HG03378 (cell line): ENCODE results near the gene RIMBP3C.
"Not testable (repeated sequence)": the region's sequence is repeated elsewhere in the genome, so short reads cannot be mapped to it uniquely, and the experiment has no call there.

Source experiments
- ATAC-seq: cut with Tn5 transposase; IDR thresholded peaks from one replicate; pipeline ENCODE4 v1.9.1; 2021; ENCODE audit warnings: mild to moderate bottlenecking, moderate library complexity; ENCODE audit not compliant: unreplicated experiment

Gene RIMBP3C, protein sequence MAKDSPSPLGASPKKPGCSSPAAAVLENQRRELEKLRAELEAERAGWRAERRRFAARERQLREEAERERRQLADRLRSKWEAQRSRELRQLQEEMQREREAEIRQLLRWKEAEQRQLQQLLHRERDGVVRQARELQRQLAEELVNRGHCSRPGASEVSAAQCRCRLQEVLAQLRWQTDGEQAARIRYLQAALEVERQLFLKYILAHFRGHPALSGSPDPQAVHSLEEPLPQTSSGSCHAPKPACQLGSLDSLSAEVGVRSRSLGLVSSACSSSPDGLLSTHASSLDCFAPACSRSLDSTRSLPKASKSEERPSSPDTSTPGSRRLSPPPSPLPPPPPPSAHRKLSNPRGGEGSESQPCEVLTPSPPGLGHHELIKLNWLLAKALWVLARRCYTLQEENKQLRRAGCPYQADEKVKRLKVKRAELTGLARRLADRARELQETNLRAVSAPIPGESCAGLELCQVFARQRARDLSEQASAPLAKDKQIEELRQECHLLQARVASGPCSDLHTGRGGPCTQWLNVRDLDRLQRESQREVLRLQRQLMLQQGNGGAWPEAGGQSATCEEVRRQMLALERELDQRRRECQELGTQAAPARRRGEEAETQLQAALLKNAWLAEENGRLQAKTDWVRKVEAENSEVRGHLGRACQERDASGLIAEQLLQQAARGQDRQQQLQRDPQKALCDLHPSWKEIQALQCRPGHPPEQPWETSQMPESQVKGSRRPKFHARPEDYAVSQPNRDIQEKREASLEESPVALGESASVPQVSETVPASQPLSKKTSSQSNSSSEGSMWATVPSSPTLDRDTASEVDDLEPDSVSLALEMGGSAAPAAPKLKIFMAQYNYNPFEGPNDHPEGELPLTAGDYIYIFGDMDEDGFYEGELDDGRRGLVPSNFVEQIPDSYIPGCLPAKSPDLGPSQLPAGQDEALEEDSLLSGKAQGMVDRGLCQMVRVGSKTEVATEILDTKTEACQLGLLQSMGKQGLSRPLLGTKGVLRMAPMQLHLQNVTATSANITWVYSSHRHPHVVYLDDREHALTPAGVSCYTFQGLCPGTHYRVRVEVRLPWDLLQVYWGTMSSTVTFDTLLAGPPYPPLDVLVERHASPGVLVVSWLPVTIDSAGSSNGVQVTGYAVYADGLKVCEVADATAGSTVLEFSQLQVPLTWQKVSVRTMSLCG (N-terminal part only)

DNA sequence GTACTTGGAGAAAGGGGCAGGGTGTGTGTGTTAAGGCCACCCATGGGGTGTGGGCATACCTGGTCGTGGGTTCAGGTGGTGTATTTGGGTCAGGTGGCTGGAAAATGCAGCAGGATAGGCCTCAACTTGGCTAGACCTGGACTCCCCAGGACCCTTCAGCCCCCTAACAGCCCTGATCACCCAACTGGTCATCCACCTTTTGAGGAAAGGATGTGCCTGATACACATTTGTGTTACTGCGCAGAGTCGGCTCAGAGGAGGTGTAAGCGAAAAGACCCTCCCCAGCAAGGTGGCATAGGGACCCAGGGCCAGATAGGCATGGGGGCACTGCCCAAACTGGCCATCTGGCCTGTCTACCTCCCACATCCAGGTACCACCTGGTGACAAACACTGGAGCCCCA is at the start of gene RIMBP3C:
TSS of gene RIMBP3C (minus strand) at position 101 of the 400 bp plus-strand sequence. CDS start 485 bp downstream, outside the sequence.
- ATAC-seq: not testable (repeated sequence)

GRCh38 chr22:21599053-21599893 is 48.0 kb upstream of the RIMBP3C start:
- ATAC-seq: no peak

GRCh38 chr22:21598302-21598701 is 47.0 kb upstream of the RIMBP3C start:
- ATAC-seq: no peak

GRCh38 chr22:21596356-21597135 is 45.3 kb upstream of the RIMBP3C start:
- not testable (repeated sequence) for ATAC-seq

DNA sequence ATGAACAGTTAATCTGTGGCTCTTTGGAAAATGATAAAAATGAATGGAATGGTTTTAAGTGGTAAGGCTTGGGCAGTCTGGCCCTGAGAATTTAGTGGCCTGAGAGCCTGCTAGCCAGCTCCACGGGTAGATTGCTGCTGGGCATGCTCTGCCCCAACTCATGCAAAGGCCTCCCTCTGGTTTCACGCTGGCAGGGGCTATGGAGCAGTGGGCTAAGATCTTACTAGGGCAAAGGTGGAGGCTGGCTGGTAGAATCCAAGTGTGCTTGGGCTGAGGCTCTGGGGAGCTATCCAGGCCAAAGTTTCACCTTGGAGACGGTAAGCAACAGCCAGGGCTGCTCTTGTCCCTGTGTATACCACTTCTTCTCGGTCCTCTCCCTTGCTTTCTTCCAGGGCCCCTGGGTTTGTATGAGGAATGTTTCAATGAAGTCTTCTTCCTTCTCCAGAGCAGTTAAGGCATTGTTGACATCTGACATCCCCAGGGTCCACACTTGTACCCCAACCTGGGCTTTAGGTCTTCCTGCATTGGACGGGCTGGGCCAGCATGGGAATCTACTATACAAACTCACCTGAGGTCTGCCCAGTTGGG is 43.7 kb upstream of the RIMBP3C start:
- no peak for ATAC-seq

GRCh38 chr22:21593406-21594232 is 42.4 kb upstream of the RIMBP3C start:
- ATAC-seq: no peak

DNA sequence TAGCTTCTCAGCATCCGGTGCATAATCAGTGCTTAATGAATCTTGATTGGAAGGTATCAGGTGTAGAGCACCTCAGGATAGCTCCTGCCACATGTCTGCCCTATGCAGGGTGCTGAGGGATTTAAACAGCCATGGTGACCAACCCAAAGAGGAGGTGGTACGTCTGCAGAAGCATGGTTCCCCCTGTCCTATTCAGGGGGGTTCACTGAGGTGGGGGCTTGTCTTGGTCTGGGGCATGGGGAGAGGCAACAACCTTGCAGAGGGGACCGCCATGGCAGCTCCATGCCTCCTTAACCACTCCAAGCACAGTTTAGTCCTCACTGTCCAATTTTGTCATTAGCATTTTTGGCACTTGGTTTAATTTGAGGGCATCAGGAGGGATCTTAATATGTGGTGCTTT is 41.2 kb upstream of the RIMBP3C start:
- no peak for ATAC-seq

GRCh38 chr22:21591695-21592094 is 40.4 kb upstream of the RIMBP3C start:
- no peak for ATAC-seq

DNA sequence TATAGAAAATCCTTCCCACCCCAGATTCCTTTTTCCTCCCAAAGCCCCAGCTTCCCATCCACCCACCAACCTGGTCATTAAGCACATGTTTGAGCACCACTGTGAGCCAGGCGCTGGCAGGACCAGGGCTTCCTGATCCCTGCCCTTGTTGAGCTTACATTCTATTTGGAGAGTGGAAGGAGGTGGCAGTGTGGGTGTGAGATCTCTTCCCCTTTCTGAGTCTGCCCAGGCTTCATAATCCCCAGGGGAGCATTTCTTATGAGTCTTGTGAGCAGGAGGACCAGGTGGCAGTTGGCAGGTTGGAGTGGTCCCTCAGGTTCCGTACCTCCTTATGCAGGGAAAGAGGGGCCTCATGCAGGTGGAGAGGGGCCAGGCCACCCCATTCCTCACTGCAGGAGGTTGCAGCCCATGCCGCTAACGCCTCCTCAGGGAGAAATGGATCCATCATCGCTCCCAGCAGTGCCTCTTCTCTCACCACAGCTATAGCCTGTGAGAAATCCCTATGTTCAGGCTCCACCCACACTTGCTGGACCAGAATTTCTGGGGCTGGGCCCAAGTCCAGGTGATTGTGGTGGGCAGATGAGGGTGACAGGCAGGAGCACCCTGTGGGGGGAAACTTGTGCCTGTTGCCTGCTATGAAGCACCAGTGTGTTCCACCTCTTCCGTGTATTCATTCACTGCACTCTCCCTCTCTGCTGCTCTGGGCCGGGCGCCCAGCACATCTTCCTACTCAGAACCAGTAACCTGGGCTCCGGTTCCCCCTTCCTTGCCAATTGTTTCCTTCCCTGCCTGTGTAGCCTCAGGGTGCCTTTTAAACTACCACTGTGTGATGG is 39.8 kb upstream of the RIMBP3C start:
- ATAC-seq: no peak

GRCh38 chr22:21589396-21589795 is 38.1 kb upstream of the RIMBP3C start:
- no peak for ATAC-seq

- ATAC-seq: peak; percentile 73
These were observed 36.7 kb upstream of the RIMBP3C start for GRCh38 chr22:21587803-21588611.

- no peak for ATAC-seq
These were observed 34.1 kb upstream of the RIMBP3C start for GRCh38 chr22:21585389-21585788.

DNA sequence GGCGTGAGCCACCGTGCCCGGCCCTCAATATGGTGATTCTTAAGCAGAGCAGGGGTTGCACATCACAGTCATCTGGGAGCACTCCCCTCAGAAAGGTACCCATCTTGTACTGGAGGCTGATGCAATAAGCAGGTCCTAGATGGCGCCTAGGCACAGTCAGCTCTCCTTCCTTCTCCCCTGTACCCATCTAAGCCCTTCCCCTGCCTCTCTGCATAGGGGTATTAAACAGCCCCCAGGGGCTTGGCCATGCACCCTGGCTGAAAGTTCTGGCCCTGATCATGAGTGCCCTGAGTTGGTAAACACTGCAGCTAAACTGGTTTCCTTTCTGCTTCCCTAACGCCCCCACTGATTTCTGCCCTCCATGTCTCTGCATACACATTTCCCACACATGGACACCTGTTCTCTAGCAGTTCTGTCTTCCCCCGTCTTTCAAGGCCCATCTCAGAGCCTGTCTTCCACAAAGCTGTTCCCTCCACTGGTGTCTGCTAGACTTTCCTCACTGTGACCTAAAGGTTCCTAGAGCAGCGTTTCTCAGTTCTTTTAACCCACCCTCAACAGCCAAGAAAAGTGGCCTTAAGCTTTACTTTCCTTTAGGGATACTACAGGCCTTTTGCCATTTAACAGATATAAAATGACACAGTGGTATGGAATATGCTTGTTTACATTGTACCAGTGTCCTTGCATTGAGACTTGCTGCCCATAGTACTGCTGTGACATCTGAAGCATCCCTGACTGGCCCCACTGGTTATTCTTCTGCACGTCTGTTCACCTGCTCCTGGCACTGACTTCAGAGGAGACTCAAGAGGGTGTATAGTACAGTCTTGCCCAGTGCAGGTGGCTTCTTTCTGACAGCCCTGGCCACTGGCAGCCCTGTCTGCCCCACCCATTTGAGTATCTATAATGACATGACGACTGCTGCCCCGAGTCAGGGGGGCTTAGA is 31.8 kb upstream of the RIMBP3C start:
- ATAC-seq: no peak

- ATAC-seq: not testable (repeated sequence)
These were observed 29.9 kb upstream of the RIMBP3C start for GRCh38 chr22:21581009-21581713.

DNA sequence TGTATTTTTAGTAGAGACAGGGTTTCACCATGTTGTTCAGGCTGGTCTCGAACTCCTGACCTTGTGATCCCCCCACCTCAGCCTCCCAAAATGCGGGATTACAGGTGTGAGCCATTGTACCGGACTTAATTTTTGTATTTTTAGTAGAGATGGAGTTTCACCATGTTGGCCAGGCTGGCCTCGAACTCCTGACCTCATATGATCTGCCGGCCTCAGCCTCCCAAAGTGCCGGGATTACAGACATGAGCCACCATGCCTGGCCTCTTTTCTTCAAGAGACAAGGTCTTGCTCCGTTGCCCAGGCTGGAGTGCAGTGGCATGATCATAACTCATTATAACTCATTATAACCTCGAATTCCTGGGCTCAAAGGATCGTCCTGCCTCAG is 29.4 kb upstream of the RIMBP3C start:
- ATAC-seq: not testable (repeated sequence)
